Esophagus muscularis mucosa (tissue), 3 donors: Measurements from ENCODE around the gene PSMD5.

ENCODE experiments used
- POLR2AphosphoS5 ChIP-seq, 2 donors: sonication (generic); formaldehyde crosslinking; IDR thresholded peaks; one replicate each; pipeline ENCODE4 v1.6.1; 2017; ENCODE audit warnings: antibody characterized with exemption in 2 of 2
- TF ChIP-seq, protein P1 (sequence below), 3 experiments: fragments of 200-600 bp in 2 of 3; fragments of 450-650 bp in 1 of 3; sonication (generic) in 2 of 3; IDR thresholded peaks; one replicate each; pipeline ENCODE4 v1.5.1; 2017 to 2019; ENCODE audit warnings: antibody characterized with exemption in 3 of 3, mild to moderate bottlenecking in 2 of 3, moderate library complexity in 1 of 3

DNA sequence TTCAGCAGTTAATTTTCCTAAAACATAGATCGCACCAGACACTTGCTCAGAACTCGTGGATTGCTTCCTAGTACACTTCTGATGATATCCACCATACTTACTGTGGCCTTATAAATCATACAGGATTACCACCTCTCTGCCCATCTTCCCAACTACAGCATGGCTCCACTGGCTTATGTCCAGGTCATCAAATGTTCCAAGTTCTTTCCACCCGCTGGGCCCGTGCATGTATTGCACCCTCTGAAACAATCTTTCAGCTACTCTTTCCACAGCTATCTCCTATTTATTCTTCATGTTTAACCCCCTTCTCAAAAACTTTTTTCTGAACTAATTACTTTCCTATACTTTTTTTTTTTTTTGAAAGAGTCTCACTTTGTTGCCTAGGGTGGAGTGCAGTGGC, 68.0 kb downstream of the PSMD5 start:
- TF ChIP-seq, protein P1, sequence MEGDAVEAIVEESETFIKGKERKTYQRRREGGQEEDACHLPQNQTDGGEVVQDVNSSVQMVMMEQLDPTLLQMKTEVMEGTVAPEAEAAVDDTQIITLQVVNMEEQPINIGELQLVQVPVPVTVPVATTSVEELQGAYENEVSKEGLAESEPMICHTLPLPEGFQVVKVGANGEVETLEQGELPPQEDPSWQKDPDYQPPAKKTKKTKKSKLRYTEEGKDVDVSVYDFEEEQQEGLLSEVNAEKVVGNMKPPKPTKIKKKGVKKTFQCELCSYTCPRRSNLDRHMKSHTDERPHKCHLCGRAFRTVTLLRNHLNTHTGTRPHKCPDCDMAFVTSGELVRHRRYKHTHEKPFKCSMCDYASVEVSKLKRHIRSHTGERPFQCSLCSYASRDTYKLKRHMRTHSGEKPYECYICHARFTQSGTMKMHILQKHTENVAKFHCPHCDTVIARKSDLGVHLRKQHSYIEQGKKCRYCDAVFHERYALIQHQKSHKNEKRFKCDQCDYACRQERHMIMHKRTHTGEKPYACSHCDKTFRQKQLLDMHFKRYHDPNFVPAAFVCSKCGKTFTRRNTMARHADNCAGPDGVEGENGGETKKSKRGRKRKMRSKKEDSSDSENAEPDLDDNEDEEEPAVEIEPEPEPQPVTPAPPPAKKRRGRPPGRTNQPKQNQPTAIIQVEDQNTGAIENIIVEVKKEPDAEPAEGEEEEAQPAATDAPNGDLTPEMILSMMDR (IDR thresholded peaks at IDR 0.05) = no peak
- no peak for TF ChIP-seq POLR2AphosphoS5 (IDR thresholded peaks at IDR 0.05)
